AG10803 (cell line): ENCODE results near the gene GNAT1.
"Not testable (repeated sequence)": the region's sequence is repeated elsewhere in the genome, so short reads cannot be mapped to it uniquely, and the experiment has no call there.

ENCODE experiments used
- DNase-seq: peaks from one replicate; pipeline ENCODE4 v3.0.0; 2010; ENCODE audit warnings: low read depth
- H3K4me3 ChIP-seq: 2 replicates; pipeline ENCODE4 v1.5.1; 2011; ENCODE audit warnings: mild to moderate bottlenecking, low read length, control low read depth
- TF ChIP-seq, protein P1 (sequence below): conservative IDR thresholded peaks from 2 replicates; pipeline ENCODE4 v1.5.1; 2011; ENCODE audit warnings: mild to moderate bottlenecking, low read length, control low read depth, inconsistent platforms

GNAT1 gene

DNA sequence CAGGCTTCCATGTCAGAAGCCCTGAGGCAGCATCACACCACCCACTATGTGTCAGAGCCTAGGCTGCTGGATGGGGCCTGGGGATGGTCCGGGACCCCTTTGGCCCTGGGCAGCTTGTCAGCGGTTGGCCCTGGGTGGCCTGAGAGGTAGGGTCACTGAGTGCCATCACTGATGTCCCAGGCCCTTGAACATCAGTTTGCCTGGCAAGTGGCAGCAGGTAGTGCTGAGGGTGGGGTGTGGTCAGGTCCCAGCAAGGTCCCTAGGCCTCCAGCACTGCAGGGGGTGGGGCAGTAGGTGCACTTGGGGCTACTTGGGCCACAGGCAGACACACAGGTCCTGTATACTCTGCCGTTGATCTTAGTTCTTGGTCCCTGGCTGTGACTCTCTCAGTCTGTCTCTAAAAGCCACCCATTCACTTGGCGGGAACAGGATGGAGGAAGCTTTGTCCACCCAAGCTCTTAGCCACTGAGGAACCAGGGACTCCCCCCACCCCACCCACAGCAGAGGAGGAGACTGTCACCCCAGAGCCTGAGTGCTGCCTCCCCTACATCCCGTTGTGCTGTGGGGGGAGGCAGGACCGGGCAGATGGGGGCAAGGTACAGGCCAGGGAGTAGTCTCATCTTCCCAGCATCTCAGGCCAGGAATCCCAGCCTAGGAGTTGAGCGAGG lies 50.4 kb downstream of the GNAT1 start:
- no peak for DNase-seq
- no peak overlapping the region for H3K4me3 ChIP-seq
- TF ChIP-seq, protein P1, sequence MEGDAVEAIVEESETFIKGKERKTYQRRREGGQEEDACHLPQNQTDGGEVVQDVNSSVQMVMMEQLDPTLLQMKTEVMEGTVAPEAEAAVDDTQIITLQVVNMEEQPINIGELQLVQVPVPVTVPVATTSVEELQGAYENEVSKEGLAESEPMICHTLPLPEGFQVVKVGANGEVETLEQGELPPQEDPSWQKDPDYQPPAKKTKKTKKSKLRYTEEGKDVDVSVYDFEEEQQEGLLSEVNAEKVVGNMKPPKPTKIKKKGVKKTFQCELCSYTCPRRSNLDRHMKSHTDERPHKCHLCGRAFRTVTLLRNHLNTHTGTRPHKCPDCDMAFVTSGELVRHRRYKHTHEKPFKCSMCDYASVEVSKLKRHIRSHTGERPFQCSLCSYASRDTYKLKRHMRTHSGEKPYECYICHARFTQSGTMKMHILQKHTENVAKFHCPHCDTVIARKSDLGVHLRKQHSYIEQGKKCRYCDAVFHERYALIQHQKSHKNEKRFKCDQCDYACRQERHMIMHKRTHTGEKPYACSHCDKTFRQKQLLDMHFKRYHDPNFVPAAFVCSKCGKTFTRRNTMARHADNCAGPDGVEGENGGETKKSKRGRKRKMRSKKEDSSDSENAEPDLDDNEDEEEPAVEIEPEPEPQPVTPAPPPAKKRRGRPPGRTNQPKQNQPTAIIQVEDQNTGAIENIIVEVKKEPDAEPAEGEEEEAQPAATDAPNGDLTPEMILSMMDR: no peak

DNA sequence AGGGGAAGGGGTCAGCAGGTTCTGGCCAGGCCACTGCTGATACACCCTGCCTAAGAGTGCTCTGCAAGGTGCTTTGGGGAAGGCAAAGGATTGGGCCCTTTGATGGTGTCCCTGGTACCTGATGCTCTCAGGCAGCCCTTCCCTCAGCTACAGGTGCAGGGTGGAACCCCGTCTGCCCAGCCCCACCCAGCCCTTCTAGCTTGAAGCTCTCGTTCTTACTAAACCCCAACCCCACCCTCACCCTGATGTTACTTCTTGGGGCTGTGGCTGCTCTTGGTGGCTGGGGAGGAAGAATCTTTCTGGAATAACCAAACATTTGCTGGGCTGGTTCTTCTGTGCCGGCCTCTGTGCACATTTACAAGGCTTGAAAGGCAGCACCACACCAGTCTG lies 51.0 kb downstream of the GNAT1 start:
- TF ChIP-seq, protein P1: no peak
- no peak overlapping the region for H3K4me3 ChIP-seq
- no peak for DNase-seq

DNA sequence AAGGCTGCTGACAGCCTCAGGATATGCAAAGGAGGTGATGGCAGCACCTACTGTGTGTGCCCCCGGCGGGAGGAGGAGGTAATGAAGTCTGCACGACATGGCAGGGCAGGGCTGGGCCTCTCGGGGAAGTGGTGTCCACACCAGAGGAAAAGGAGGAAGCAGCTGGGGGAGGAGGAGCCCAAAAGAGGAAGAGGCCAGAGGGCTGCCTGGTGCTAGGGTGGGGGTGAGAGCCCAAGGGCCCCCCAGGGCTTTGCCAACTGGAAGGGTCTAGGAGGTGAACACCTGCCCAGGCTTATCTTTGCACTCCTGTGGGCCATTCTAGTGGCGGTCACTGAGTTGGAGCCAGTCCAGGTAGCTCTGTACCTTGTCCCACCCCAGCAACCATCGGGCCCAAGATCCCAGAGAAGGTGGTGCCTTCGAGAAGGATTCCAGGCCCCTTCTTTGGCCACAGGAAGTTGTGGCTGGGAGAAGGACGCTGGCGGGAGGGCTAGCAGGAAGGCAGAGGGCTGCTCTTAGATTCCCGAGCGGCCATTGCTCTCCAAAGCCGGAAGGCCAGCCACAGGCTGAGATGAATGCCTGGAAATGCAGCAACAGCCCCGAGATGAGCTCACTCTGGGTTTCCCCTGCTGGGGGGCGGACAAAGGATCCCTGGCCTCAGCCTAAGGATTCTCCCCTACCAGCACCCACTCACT lies 51.6 kb downstream of the GNAT1 start:
- peak; percentile 51 for DNase-seq
- TF ChIP-seq, protein P1: no peak
- no peak overlapping the region for H3K4me3 ChIP-seq

DNA sequence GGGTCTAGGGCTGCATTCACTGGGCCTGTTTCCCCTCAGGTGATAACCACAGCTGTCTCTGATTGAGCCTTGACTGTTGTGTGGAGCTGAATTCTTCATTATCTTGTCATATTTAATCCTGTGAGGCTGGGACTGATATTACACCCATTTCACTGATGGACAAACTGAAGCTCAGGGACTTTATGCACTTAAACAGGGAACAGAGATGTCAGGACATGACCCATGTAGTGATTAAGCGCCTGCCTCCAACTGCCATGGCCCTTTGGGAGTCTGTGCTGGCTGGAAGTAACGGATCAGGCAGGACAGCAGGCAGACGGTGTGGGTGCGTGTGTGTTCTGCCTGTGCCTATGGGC lies 52.1 kb downstream of the GNAT1 start:
- TF ChIP-seq, protein P1: no peak
- no peak overlapping the region for H3K4me3 ChIP-seq
- DNase-seq: no peak

DNA sequence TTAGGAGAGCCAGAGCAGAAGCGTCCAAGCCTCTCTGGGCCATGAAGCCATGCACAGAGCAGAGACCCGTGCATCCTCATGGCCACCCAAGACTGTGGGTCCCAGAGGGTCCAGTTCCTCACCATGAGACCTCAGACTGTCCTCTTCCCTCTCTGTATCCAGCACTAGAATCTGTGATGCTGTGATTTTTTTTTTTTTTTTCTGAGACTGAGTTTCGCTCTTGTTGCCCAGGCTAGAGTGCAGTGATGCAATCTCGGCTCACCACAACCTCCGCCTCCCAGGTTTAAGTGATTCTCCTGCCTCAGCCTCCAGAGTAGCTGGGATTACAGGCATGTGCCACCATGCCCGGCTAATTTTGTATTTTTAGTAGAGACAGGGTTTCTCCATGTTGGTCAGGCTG lies 53.4 kb downstream of the GNAT1 start:
- H3K4me3 ChIP-seq: not testable (repeated sequence)

DNA sequence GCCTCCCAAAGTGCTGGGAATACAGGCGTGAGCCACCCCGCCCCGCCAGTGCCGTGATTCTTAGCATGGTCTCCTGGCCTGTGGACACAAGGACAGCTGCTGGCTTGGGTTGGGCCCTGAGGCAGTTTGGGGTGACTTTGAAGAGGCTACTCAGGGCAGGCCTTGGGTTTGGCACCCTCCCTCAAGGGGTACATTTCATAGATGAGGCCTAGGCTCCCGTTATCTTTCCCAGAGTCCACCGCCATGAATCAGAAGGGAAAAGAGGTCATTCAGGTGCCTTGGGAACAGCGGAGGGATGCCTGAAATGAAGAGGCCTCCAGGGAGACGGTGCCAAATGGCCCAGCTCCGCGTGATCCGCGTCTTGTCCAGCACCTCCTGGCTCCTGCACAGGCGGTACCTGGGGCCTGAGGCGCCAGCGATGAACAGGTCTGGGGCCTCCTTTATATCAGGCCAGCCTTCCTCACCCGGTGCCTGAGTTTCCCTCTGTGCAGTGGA lies 53.9 kb downstream of the GNAT1 start:
- no peak for DNase-seq
- TF ChIP-seq, protein P1: no peak
- peak overlapping the region; percentile 50; the same call in 1 of the 2 replicates for H3K4me3 ChIP-seq

More for the DNA sequence above, 53.4 kb downstream of the GNAT1 start:
- not testable (repeated sequence) for DNase-seq

DNA sequence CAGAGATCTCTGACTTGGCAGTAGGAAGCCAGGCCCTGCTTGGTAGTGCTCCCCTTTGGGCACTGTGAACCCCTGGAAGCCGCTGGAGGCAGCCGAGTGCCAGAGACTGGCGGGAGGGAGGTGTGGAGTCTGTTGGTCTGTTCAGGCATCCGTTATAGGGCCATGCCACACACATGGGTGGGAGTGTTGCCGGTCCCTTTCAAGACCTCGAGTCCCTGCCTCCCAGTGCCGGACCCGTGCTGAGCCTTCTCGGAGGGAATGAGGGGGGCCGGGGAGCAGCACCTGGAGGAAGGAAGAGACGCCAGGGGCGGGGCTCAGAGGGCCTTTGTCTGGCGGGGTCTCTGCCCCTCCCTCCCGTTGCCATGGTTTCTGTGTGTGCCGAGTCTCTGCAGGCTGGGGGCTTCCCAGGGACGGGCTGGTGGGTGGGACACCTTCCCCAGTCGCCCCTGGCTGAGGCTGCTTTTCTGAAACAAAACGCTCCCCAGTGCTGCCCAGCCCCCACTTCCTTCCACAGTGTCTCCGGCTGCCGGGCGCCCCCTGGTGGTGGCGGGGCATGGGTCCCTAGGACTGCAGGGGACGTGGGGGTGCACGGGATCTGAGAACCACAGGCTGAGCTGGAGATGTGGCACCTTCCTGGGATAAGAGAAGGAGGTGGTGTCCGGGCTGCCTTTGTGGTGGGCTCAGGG lies 54.6 kb downstream of the GNAT1 start:
- peak; percentile 80 for DNase-seq
- TF ChIP-seq, protein P1: peak; percentile 86
- H3K4me3 ChIP-seq: peak overlapping the region; percentile 50
